T-helper 17 cell (primary cell): Measurements from ENCODE around the gene PROM2. TPM values are rescaled to one million over a fixed set of nuclear protein-coding genes. Genes with fewer than 3 reads are reported as not detected.

Experiments used
- ATAC-seq: fragments of 150-1000 bp; cut with Tn5 transposase; 2 replicates; pipeline ENCODE4 v1.10.0; 2021; ENCODE audit warnings: mild to moderate bottlenecking, moderate library complexity
- DNase-seq, 3 donors: peaks; one replicate each; pipeline versions ENCODE4 v3.0.0 to v3.0.0-alpha.2; 2020 to 2021
- H3K9me3 ChIP-seq: one replicate; pipeline ENCODE4 v1.7.0; 2013; ENCODE audit warnings: low read length, mild to moderate bottlenecking; ENCODE audit not compliant: control insufficient read depth, poor library complexity, severe bottlenecking
- H3K27ac Mint-ChIP-seq: one replicate; pipeline ENCODE4 v1.8.0; 2022; ENCODE audit warnings: mild to moderate bottlenecking, moderate library complexity, mixed read lengths
- H3K27me3 Mint-ChIP-seq: one replicate; pipeline ENCODE4 v1.8.0; 2022; ENCODE audit warnings: mixed read lengths
- H3K36me3 Mint-ChIP-seq: one replicate; pipeline ENCODE4 v1.8.0; 2022; ENCODE audit warnings: low read depth, mixed read lengths
- H3K4me1 Mint-ChIP-seq: one replicate; pipeline ENCODE4 v1.8.0; 2022; ENCODE audit warnings: mild to moderate bottlenecking, mixed read lengths
- H3K4me3 Mint-ChIP-seq: one replicate; pipeline ENCODE4 v1.8.0; 2022; ENCODE audit warnings: mild to moderate bottlenecking, moderate library complexity, mixed read lengths
- total RNA-seq, 4 donors: library from RNA in 2 of 4; stranded (reverse) in 2 of 4; gene quantifications; one replicate each; pipeline ENCODE4 v1.2.3 and lab custom pipeline; 2022 to 2026

Gene PROM2
- total RNA-seq, 2 donors from 2014 or later: 0.77 TPM; not detected in 1

DNA sequence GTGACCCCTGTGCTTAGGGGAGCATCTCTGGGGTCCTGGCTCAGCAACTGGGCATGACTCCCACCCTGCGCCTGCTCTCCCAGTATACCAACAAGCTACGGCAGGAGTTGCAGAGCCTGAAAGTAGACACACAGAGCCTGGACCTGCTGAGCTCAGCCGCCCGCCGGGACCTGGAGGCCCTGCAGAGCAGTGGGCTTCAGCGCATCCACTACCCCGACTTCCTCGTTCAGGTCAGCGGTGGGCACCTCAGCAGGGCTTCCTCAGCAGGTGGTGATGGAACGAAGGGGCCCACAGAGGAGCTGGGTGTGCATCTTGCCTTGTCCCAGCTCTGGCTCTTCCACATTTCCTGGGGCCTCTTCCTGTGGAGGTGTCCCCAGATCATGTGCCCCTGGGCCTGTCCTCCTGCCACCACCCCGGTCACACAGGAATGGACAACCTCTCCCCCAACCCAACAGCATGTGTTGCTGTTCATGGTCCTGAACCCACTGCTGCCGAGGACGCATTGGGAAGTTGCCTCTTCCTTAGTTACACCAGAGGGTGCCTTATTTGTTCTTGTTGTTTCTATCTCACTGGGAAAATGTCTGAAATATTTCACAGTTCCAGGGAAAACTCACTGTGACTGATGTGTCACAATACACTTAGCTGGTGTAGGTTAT lies 10.8 kb downstream of the PROM2 start:
- peaks cover 2% of the 10 kb centered on the region for H3K4me1 Mint-ChIP-seq
- ATAC-seq: no peak

DNA sequence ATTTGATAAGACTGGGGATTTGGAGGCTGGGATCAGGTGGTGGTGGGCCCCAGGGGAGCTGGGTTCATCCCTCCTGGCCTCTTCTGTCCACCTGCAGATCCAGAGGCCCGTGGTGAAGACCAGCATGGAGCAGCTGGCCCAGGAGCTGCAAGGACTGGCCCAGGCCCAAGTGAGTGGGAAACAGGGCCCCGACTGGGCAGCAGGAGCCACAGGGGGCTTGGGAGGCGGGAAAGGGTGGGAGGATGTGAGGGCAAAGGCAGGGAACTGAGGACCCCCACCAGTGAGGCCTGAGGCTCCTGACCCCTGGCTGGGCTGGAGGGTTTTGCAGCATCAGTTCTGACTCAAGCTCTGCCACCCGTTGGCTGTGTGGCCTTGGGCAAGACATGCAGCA lies 11.3 kb downstream of the PROM2 start:
- no peak for ATAC-seq
- peaks cover 2% of the 10 kb centered on the region for H3K4me1 Mint-ChIP-seq
- no peaks in the 10 kb centered on the region for H3K36me3 Mint-ChIP-seq
- no peak overlapping the region for H3K4me3 Mint-ChIP-seq
- H3K9me3 ChIP-seq: no peaks in the 10 kb centered on the region
- H3K27me3 Mint-ChIP-seq: no peaks in the 10 kb centered on the region
- DNase-seq: no peak
- no peak overlapping the region for H3K27ac Mint-ChIP-seq

More for the DNA sequence above, 10.8 kb downstream of the PROM2 start:
- Mint-ChIP-seq H3K27ac (no peak overlapping the region), H3K4me3 (no peak overlapping the region), H3K36me3 (no peaks in the 10 kb centered on the region), H3K27me3 (no peaks in the 10 kb centered on the region)
- no peak for DNase-seq
- H3K9me3 ChIP-seq: no peaks in the 10 kb centered on the region

DNA sequence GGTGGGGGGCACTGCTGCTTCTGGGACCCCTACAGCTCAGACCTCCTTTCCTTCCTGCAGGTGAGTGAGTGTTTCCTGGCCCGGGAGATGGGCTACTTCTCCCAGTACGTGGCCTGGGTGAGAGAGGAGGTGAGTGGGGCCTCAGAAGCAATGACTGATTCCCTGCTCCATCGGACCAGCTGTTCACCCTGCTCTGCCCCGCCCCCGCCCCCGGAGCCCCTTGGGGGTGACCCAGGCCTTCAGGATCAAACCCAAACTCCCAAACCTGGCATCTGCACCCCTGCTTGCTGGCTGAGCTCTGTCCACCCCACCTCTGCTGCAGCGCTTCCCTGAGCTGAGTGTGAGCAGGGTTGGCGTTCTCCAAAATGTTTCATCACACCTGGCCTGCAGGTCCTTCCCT lies 13.1 kb downstream of the PROM2 start:
- H3K4me3 Mint-ChIP-seq: no peak overlapping the region
- H3K9me3 ChIP-seq: no peaks in the 10 kb centered on the region
- no peaks in the 10 kb centered on the region for H3K27me3 Mint-ChIP-seq
- H3K27ac Mint-ChIP-seq: no peak overlapping the region
- DNase-seq (no peak), ATAC-seq (no peak)
- H3K4me1 Mint-ChIP-seq: peaks cover 2% of the 10 kb centered on the region
- no peaks in the 10 kb centered on the region for H3K36me3 Mint-ChIP-seq

DNA sequence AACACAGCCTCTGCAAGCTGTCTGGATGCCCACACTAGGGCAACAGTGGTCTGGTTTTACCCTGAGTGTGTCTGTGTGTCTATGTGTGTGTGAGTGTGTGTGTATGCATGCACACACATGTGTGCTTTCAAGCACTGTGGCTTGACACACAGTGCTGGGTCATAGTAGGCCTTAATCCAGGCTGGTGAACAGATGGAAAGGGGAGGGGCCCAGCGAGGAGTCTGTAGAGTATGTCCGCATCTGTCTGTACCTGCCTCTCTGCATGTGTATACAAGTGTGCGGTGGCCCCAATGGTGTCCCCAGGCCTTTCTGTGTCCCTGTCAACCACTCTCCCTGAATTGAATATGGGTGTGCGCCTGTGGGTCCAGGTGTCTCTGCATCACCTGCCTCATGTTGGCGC lies 13.6 kb downstream of the PROM2 start:
- H3K9me3 ChIP-seq: no peaks in the 10 kb centered on the region
- Mint-ChIP-seq H3K4me1 (peaks cover 2% of the 10 kb centered on the region), H3K27me3 (no peaks in the 10 kb centered on the region), H3K36me3 (no peaks in the 10 kb centered on the region), H3K27ac (no peak overlapping the region), H3K4me3 (no peak overlapping the region)
- ATAC-seq (no peak), DNase-seq (no peak)

DNA sequence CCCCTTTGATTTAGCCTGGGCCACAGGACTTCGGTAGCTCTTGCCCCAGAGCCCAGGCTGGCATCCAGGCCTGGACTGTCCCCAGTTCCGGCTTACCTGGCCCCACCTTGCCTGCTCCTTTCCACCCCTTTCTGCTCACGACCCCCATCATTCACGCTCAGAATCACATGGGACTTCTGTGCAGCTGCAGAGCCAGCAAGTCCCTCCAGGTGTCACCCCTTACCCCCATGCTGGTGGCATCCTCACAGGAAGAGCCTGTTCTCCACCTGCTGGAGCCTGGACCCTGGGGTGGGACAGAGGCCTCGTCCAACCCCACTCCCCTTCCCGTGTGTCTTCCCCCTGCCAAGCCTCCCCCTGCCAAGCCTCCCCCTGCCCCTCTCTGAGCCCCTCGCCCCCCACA lies 15.0 kb downstream of the PROM2 start:
- Mint-ChIP-seq H3K36me3 (no peaks in the 10 kb centered on the region), H3K4me3 (no peak overlapping the region)
- no peak for DNase-seq

GRCh38 chr2:95291222-95291621 lies 17.0 kb downstream of the PROM2 start:
- H3K27ac Mint-ChIP-seq: no peak overlapping the region
- ATAC-seq (no peak), DNase-seq (no peak)
- peaks cover 2% of the 10 kb centered on the region for H3K4me1 Mint-ChIP-seq
- no peaks in the 10 kb centered on the region for H3K36me3 Mint-ChIP-seq
- H3K9me3 ChIP-seq: no peaks in the 10 kb centered on the region
- H3K27me3 Mint-ChIP-seq: peaks cover 3% of the 10 kb centered on the region
- H3K4me3 Mint-ChIP-seq: no peak overlapping the region

More for the DNA sequence above, 15.0 kb downstream of the PROM2 start:
- Mint-ChIP-seq H3K27me3 (no peaks in the 10 kb centered on the region), H3K27ac (no peak overlapping the region), H3K4me1 (peaks cover 2% of the 10 kb centered on the region)
- no peaks in the 10 kb centered on the region for H3K9me3 ChIP-seq
- ATAC-seq: no peak

- ATAC-seq (no peak), DNase-seq (no peak)
Observed at GRCh38 chr2:95292623-95293260, 18.5 kb downstream of the PROM2 start.

GRCh38 chr2:95294579-95295250 lies 20.5 kb downstream of the PROM2 start:
- peaks cover 4% of the 10 kb centered on the region for H3K4me1 Mint-ChIP-seq
- no peak overlapping the region for H3K27ac Mint-ChIP-seq
- DNase-seq: no peak

More at GRCh38 chr2:95292623-95293260, 18.5 kb downstream of the PROM2 start:
- no peaks in the 10 kb centered on the region for H3K9me3 ChIP-seq
- Mint-ChIP-seq H3K36me3 (no peaks in the 10 kb centered on the region), H3K27ac (no peak overlapping the region), H3K4me3 (no peak overlapping the region), H3K4me1 (peaks cover 6% of the 10 kb centered on the region), H3K27me3 (peaks cover 13% of the 10 kb centered on the region)

DNA sequence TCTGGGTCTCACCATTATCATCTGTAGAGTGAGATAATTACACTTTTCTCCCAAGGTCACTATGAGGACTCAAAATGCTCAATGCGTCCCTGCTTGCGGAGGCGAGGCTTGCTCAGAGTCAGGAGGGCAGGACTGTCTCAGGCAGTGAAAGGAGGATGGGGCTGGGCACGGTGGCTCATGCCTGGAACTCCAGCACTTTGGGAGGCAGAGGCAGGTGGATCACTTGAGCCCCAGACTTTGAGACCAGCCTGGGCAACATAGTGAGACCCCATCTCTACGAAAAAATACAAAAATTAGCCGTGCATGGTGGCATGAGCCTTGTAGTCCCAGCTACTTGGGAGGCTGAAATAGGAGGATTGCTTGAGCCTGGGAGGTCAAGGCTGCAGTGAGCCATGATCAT lies 21.1 kb downstream of the PROM2 start:
- H3K27ac Mint-ChIP-seq: no peak overlapping the region
- peaks cover 19% of the 10 kb centered on the region for H3K27me3 Mint-ChIP-seq
- H3K4me1 Mint-ChIP-seq: peaks cover 4% of the 10 kb centered on the region
- no peak for ATAC-seq
- H3K4me3 Mint-ChIP-seq: no peak overlapping the region
- H3K9me3 ChIP-seq: no peaks in the 10 kb centered on the region
- no peak for DNase-seq
- no peaks in the 10 kb centered on the region for H3K36me3 Mint-ChIP-seq

More at GRCh38 chr2:95294579-95295250, 20.5 kb downstream of the PROM2 start:
- H3K36me3 Mint-ChIP-seq: no peaks in the 10 kb centered on the region
- no peak overlapping the region for H3K4me3 Mint-ChIP-seq
- ATAC-seq: no peak
- H3K27me3 Mint-ChIP-seq: peaks cover 19% of the 10 kb centered on the region
- H3K9me3 ChIP-seq: no peaks in the 10 kb centered on the region

DNA sequence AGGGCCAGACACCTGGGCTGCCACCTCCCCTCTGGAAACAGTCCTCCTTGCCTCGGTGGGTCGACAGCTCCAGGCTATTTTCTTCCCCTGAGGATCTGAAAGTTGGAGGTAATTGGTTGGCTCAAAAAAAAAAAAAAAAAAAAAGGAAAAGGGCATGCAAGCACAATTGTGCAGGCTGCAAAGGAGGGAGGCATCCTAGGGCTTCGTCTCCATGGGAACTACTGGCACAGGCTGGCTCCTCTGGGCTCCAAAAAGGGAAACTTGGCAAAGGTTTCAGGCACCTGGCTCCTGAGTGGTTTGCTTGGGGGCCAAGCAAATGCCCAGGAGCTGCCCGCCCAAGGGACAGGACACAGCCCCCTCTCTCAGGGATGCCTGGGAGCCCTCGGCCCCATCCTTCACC lies 21.8 kb downstream of the PROM2 start:
- Mint-ChIP-seq H3K4me1 (peaks cover 4% of the 10 kb centered on the region), H3K27me3 (peaks cover 21% of the 10 kb centered on the region), H3K27ac (no peak overlapping the region), H3K4me3 (no peak overlapping the region), H3K36me3 (no peaks in the 10 kb centered on the region)
- no peaks in the 10 kb centered on the region for H3K9me3 ChIP-seq
- ATAC-seq (no peak), DNase-seq (no peak)

GRCh38 chr2:95296880-95297487 lies 22.7 kb downstream of the PROM2 start, which contains the start of gene KCNIP3:
KCNIP3 (plus strand) TSS chr2:95297347; CDS start chr2:95297439, 92 bp downstream.
- DNase-seq (no peak), ATAC-seq (no peak)
- no peak within 1 kb of the TSS for H3K27ac Mint-ChIP-seq
- H3K4me3 Mint-ChIP-seq: no peak within 1 kb of the TSS
- H3K27me3 Mint-ChIP-seq: peaks cover 25% of the 10 kb centered on the region
- no peaks in the 10 kb centered on the region for H3K36me3 Mint-ChIP-seq
- H3K4me1 Mint-ChIP-seq: peaks cover 4% of the 10 kb centered on the region
- H3K9me3 ChIP-seq: no peaks in the 10 kb centered on the region

- Mint-ChIP-seq H3K27me3 (peaks cover 25% of the 10 kb centered on the region), H3K27ac (no peak overlapping the region), H3K36me3 (no peaks in the 10 kb centered on the region), H3K4me3 (no peak overlapping the region), H3K4me1 (peaks cover 4% of the 10 kb centered on the region)
- DNase-seq: no peak
- no peak for ATAC-seq
- H3K9me3 ChIP-seq: no peaks in the 10 kb centered on the region
Observed at GRCh38 chr2:95297639-95298395, 23.6 kb downstream of the PROM2 start.
